ENCODE measurements around the gene ZMYND15. TPM values are rescaled to one million over a fixed set of nuclear protein-coding genes. Genes with fewer than 3 reads are reported as not detected.

ZMYND15 gene
- total and polyA plus RNA-seq, 2 donors (not counting 3 experiments of a cell fraction or from before 2014, with no cell fraction given), result 0.12 to 0.44 TPM

DNA sequence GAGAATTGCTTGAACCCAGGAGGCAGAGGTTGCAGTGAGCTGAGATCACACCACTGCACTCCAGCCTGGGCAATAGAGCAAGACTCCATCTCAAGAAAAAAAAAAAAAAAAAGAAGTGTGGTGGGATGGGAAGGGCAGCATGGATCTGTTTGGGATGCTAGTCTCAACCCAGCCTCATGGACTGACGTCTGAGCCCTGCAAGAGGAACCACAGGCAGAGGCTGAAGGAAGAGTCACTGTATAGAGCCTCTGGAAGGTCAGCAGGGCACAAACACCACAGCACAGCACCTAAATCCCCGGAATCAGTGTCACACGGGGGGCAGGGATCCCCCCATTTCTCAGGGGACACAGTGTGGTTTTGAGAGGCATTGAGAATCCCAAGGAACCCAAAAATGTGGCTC is 11.0 kb downstream of the ZMYND15 start:
- dilution Hi-C loops (cut with MboI; ENCODE audit: extremely low pct_ligation_motif_present, low sequenced_read_pairs) (no loop called here), intact Hi-C loops (cut with micrococcal nuclease) (no loop called here)
- no peak for FAIRE-seq
- peaks cover 14 to 15% of the 10 kb centered on the region in 2 experiments for H3K27me3 ChIP-seq (ENCODE audit: control insufficient read depth in 2 of 2, insufficient read depth in 2 of 2, low read length in 2 of 2)
- no peaks in the 10 kb centered on the region for H3K9me1 ChIP-seq (replicated peaks; ENCODE audit: control insufficient read depth, extremely low read depth, insufficient read depth, low read length)
- H3K79me2 ChIP-seq (ENCODE audit: control insufficient read depth, insufficient read depth, low read length), result no peaks in the 10 kb centered on the region
- no peak overlapping the region for H2AFZ ChIP-seq (ENCODE audit: low read depth, low read length)
- BruUV-seq (replicated peaks), result no TSS peak
- H3K4me3 ChIP-seq (replicated peaks in 1 of 3; ENCODE audit: insufficient read depth in 1 of 3, low read depth in 1 of 3, low read length in 3 of 3), result no peak overlapping the region
- H3K36me3 ChIP-seq (ENCODE audit: control insufficient read depth in 2 of 2, extremely low read depth in 1 of 2, insufficient read depth in 2 of 2, low read length in 2 of 2), result no peaks in the 10 kb centered on the region
- DNase-seq (ENCODE audit: low read depth, low spot score), result no peak
- no peak overlapping the region for H3K4me2 ChIP-seq (ENCODE audit: insufficient read depth, low read length)
- no peaks in the 10 kb centered on the region for H3K9me3 ChIP-seq (replicated peaks; ENCODE audit: control insufficient read depth, insufficient read depth, low read length)
- H3K27ac ChIP-seq (ENCODE audit: insufficient read depth, low read depth, low read length), result no peak overlapping the region
- CTCF ChIA-PET, result no interaction called here
- POLR2A ChIA-PET, result no interaction called here
- H3K4me1 ChIP-seq (ENCODE audit: control insufficient read depth, extremely low read depth, insufficient read depth, low read length), result peaks cover 8% of the 10 kb centered on the region
- TF ChIP-seq, protein P1, sequence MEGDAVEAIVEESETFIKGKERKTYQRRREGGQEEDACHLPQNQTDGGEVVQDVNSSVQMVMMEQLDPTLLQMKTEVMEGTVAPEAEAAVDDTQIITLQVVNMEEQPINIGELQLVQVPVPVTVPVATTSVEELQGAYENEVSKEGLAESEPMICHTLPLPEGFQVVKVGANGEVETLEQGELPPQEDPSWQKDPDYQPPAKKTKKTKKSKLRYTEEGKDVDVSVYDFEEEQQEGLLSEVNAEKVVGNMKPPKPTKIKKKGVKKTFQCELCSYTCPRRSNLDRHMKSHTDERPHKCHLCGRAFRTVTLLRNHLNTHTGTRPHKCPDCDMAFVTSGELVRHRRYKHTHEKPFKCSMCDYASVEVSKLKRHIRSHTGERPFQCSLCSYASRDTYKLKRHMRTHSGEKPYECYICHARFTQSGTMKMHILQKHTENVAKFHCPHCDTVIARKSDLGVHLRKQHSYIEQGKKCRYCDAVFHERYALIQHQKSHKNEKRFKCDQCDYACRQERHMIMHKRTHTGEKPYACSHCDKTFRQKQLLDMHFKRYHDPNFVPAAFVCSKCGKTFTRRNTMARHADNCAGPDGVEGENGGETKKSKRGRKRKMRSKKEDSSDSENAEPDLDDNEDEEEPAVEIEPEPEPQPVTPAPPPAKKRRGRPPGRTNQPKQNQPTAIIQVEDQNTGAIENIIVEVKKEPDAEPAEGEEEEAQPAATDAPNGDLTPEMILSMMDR (IDR thresholded peaks at IDR 0.05; ENCODE audit: extremely low read depth in 1 of 2, insufficient read depth in 1 of 2, low read depth in 1 of 2, low read length in 2 of 2), result no peak
- TF ChIP-seq JUN (IDR thresholded peaks at IDR 0.05; ENCODE audit: borderline replicate concordance, insufficient read depth, insufficient read length, low read depth), result no peak
- TF ChIP-seq EZH2 (IDR thresholded peaks at IDR 0.05; ENCODE audit: borderline replicate concordance, low read depth, low read length, severe bottlenecking), result no peak
- no peak for TF ChIP-seq POLR2AphosphoS5 (IDR thresholded peaks at IDR 0.05; ENCODE audit: insufficient read depth, low read depth, low read length)
- TF ChIP-seq, protein P2, sequence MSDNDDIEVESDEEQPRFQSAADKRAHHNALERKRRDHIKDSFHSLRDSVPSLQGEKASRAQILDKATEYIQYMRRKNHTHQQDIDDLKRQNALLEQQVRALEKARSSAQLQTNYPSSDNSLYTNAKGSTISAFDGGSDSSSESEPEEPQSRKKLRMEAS (IDR thresholded peaks at IDR 0.05; ENCODE audit: insufficient read depth, insufficient read length), result no peak
- TF ChIP-seq GATA2 (IDR thresholded peaks at IDR 0.05; ENCODE audit: insufficient read depth, insufficient read length, low read depth, low read length), result no peak
- no peak for TF ChIP-seq MYC (IDR thresholded peaks at IDR 0.05; ENCODE audit: low read depth, low read length)
- no peak for TF ChIP-seq POLR2A (IDR thresholded peaks at IDR 0.05; ENCODE audit: low read depth, low read length)
- TF ChIP-seq FOS (IDR thresholded peaks at IDR 0.05; ENCODE audit: borderline replicate concordance, insufficient read depth, low read length), result no peak
- no peak overlapping the region for H3K9ac ChIP-seq (replicated peaks; ENCODE audit: extremely low read depth, insufficient read depth, low read length)
- H4K20me1 ChIP-seq (replicated peaks; ENCODE audit: control insufficient read depth, extremely low read depth, insufficient read depth, low read length), result no peaks in the 10 kb centered on the region
